ENCODE measurements around the gene PFKL.
A peak's percentile ranks its signal among the peaks of the same experiment; 100 is the strongest.

GRCh38 chr21:44299458-44300261 is at the start of gene PFKL:
- TF ChIP-seq CTCF (IDR thresholded peaks at IDR 0.05 in 2 of 3, conservative IDR thresholded peaks at IDR 0.05 in 1 of 3; ENCODE audit: borderline replicate concordance in 1 of 3, insufficient read depth in 1 of 3, low read depth in 2 of 3, low read length in 2 of 3) (no peak), POLR2A (IDR thresholded peaks at IDR 0.05; ENCODE audit: borderline replicate concordance, extremely low read depth, insufficient read depth, insufficient read length) (peak; percentile 60), EZH2 (IDR thresholded peaks at IDR 0.05) (no peak), SIN3A (IDR thresholded peaks at IDR 0.05; ENCODE audit: low read depth) (no peak), EZH2phosphoT487 (IDR thresholded peaks at IDR 0.05; ENCODE audit: borderline replicate concordance) (no peak), POLR2AphosphoS5 (IDR thresholded peaks at IDR 0.05; ENCODE audit: low read depth, low read length) (peak; percentile 68), ZBTB33 (IDR thresholded peaks at IDR 0.05; ENCODE audit: extremely low read depth, insufficient replicate concordance, low read length) (peak; percentile 19), EGR1 (IDR thresholded peaks at IDR 0.05; ENCODE audit: low read depth) (no peak), REST (IDR thresholded peaks at IDR 0.05; ENCODE audit: low read depth) (no peak), ZNF274 (IDR thresholded peaks at IDR 0.05; ENCODE audit: low read depth, low read length) (no peak), ZFX (IDR thresholded peaks at IDR 0.05) (peak; percentile 72; the same call in 1 of the 2 replicates), RAD21 (IDR thresholded peaks at IDR 0.05; ENCODE audit: low read depth) (no peak), CEBPB (IDR thresholded peaks at IDR 0.05; ENCODE audit: low read depth) (no peak)

All from HCT116 (cell line).